Mononuclear cell (primary cell): ENCODE data around the gene ERVH48-1. TPM values are rescaled to one million over a fixed set of nuclear protein-coding genes. Genes with fewer than 3 reads are reported as not detected.
A peak's percentile ranks its signal among the peaks of the same experiment; 100 is the strongest.
"Not testable (repeated sequence)": the region's sequence is repeated elsewhere in the genome, so short reads cannot be mapped to it uniquely, and the experiment has no call there.

Source experiments
- H3K27me3 ChIP-seq: 2 replicates; pipeline ENCODE4 v1.6.0; 2011; ENCODE audit warnings: low read length, control low read depth; ENCODE audit not compliant: insufficient read depth
- H3K4me1 ChIP-seq: 2 replicates; pipeline ENCODE4 v1.5.1; 2011; ENCODE audit warnings: mild to moderate bottlenecking, low read length, control low read depth; ENCODE audit not compliant: insufficient read depth
- H3K4me3 ChIP-seq: 2 replicates; pipeline ENCODE4 v1.5.1; 2011; ENCODE audit warnings: mild to moderate bottlenecking, low read length, moderate library complexity
- H3K9me3 ChIP-seq: 2 replicates; pipeline ENCODE4 v1.5.1; 2011; ENCODE audit warnings: low read depth, mild to moderate bottlenecking, control low read depth, low read length
- total RNA-seq: library from RNA; depleted of rRNA; stranded (reverse); fragments of >200 nt; gene quantifications from one replicate; pipeline ENCODE4 v1.2.3, GENCODE V29; 2012

The ERVH48-1 gene
- total RNA-seq, 1 donor = 0.42 TPM

- Histone ChIP-seq H3K27me3 (no peaks in the 10 kb centered on the region), H3K9me3 (no peaks in the 10 kb centered on the region), H3K4me1 (peaks cover 12% of the 10 kb centered on the region), H3K4me3 (peak within 1 kb of the TSS; percentile 89)
Measured at GRCh38 chr21:42892931-42893755, 32.3 kb downstream of the ERVH48-1 start, which contains the start of gene NDUFV3. Gene NDUFV3, plus strand, starts transcription at chr21:42893309. Its CDS starts 25 bp downstream, at chr21:42893334.

GRCh38 chr21:42892582-42892930 is 32.9 kb downstream of the ERVH48-1 start:
- no peaks in the 10 kb centered on the region for H3K9me3 ChIP-seq
- H3K4me3 ChIP-seq = peak overlapping the region; percentile 89
- no peaks in the 10 kb centered on the region for H3K27me3 ChIP-seq
- H3K4me1 ChIP-seq = peaks cover 12% of the 10 kb centered on the region

DNA sequence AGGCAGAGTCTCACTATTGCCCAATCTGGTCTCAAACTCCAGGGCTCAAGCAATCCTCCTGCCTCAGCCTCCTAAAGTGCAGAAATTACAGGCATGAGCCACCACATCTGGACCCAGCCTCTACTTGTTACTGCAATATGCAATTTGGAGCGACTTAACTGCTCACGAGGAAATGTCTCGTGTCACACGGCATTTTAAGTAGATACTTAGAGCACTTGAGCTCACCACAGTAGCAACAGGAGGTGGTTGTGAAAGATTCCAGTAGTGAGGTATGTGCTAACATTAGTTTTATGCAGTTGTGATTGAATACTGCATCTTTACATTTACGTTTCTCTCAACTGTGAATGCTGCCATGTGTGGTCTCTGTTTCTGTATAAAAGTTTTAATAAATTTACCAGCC is 38.1 kb downstream of the ERVH48-1 start:
- H3K4me3 ChIP-seq = no peak overlapping the region
- peaks cover 2% of the 10 kb centered on the region for H3K4me1 ChIP-seq
- no peaks in the 10 kb centered on the region for H3K9me3 ChIP-seq
- no peaks in the 10 kb centered on the region for H3K27me3 ChIP-seq

- no peaks in the 10 kb centered on the region for H3K9me3 ChIP-seq
- H3K4me3 ChIP-seq = no peak overlapping the region
- H3K27me3 ChIP-seq = no peaks in the 10 kb centered on the region
- H3K4me1 ChIP-seq = peaks cover 10% of the 10 kb centered on the region
Measured at GRCh38 chr21:42883921-42884320, 41.5 kb downstream of the ERVH48-1 start.

DNA sequence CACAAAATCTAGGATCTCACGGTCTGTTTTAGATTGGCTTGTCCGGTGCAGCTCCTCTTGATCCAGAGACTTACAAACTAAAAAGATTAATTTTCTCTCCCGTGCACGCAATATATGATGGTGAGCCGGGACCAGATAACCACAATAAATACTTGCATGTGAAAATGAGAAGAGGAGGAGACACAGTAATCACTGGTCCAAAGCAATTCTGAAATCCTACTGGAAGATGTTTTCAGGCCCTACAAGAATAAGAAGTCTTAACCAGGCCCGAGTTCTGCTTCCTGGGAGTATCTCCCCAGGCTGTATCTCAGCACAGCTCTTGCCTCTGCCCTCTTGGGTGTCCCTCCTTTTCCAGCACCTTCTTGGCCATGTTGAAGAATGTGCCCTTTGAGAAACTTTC is 45.1 kb downstream of the ERVH48-1 start:
- peaks cover 21% of the 10 kb centered on the region for H3K4me1 ChIP-seq
- H3K27me3 ChIP-seq = no peaks in the 10 kb centered on the region
- no peak overlapping the region for H3K4me3 ChIP-seq
- H3K9me3 ChIP-seq = no peaks in the 10 kb centered on the region

DNA sequence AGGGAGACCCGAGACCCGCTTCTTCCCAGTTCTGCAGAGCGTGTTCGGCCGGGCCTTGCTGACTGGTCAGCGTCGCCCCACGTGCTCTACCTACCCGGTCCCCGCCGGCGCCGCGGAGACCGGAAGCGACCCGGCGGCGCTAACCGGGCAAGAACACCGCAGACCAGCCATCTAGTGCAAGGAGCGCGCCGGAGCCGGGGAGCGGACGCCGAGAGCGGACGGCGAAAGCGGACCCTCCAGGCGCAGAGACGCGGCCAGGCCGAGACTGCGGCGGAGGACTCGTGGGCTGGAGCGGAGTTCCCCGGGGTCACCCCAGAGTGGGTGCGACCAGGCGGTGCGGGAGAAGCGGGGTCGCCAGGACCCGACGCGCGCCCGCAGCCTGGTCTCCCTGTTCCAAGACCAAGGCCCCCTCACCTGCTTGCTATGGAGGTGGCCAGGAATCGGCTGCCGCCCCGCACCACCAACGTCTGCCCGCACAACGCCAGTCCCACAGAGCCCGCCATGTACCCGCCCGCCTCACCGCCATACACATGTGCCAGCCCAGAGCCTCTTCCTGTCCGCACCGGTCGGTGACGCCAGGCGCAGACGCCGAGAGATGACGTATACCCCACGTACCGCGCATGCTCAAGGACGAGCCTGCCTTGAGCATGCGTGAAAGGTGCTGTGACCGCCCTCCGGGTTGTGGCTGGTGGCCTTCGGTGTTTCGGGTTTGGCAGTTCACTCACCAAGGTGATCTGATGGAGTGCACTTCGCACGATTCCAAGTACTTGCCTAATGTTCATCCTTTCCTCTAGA is 46.2 kb downstream of the ERVH48-1 start, which contains the start of gene WDR4:
Gene WDR4, minus strand, starts transcription at position 547 of the 795 bp plus-strand sequence. Its CDS starts 44 bp downstream, at position 503.
- Histone ChIP-seq H3K9me3 (no peaks in the 10 kb centered on the region), H3K4me3 (peak within 1 kb of the TSS; percentile 95), H3K27me3 (no peaks in the 10 kb centered on the region), H3K4me1 (peaks cover 21% of the 10 kb centered on the region)

DNA sequence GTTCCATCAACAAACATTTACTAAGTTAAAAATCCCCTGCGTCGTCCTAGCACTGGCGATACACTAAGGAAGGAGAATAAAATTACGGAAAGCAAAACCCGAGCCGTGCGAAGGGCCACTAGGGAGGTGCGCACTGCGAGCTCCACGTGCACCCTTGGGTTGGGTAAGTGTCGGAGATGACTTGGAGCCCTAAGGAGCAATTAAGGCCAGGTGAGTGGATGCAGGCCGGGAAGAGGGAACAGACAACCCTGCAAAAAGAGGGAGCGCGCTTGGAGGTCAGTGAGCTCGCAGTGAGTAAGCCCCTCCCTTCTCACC is 46.8 kb downstream of the ERVH48-1 start:
- Histone ChIP-seq H3K9me3 (no peaks in the 10 kb centered on the region), H3K4me1 (peaks cover 21% of the 10 kb centered on the region), H3K4me3 (peak overlapping the region; percentile 95), H3K27me3 (no peaks in the 10 kb centered on the region)

- not testable (repeated sequence) for H3K4me3 ChIP-seq, H3K27me3 ChIP-seq, H3K9me3 ChIP-seq
- peaks cover 21% of the 10 kb centered on the region for H3K4me1 ChIP-seq
Measured at GRCh38 chr21:42875811-42876210, 49.6 kb downstream of the ERVH48-1 start.

DNA sequence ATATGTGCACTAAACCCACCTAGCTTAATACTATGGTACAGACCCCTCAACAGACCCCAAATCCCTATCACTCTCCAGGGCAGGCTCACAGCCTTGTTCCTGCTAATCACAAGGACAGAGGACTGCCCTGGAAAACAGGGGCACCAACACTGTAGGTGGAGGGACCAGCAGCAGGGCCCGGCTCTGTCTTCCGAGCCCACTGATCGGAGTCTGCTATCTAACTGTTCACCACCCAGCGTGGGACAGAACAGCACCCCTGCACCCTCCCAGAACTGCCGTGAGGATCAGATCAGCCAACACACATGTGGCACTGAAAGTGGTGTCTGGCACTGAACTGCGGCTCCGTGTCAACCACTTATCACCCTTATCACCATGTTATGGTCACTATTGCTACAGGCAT is 52.3 kb downstream of the ERVH48-1 start:
- no peak overlapping the region for H3K4me3 ChIP-seq
- H3K4me1 ChIP-seq = peaks cover 2% of the 10 kb centered on the region
- no peaks in the 10 kb centered on the region for H3K9me3 ChIP-seq
- no peaks in the 10 kb centered on the region for H3K27me3 ChIP-seq

GRCh38 chr21:42868196-42868595 is 57.2 kb downstream of the ERVH48-1 start:
- Histone ChIP-seq H3K27me3 (no peaks in the 10 kb centered on the region), H3K4me3 (no peak overlapping the region), H3K4me1 (no peaks in the 10 kb centered on the region), H3K9me3 (no peaks in the 10 kb centered on the region)

Other genes starting within 250 kb of the ERVH48-1 start
- gene WDR4, start 46.1 kb downstream of the ERVH48-1 start, total RNA-seq = 12.8 TPM
- gene NDUFV3, start 32.3 kb downstream of the ERVH48-1 start, total RNA-seq = 19.3 TPM
- 4.8 TPM for gene PKNOX1, start 48.9 kb upstream of the ERVH48-1 start, total RNA-seq
- gene CBS, start 150.2 kb upstream of the ERVH48-1 start, total RNA-seq = not detected
- gene U2AF1, start 181.9 kb upstream of the ERVH48-1 start, total RNA-seq = 76.3 TPM
- gene CRYAA, start 243.4 kb upstream of the ERVH48-1 start, total RNA-seq = not detected